NOMO-1 treated with dmso at 0.1 percent for 144 hours (cell line): Measurements from ENCODE around the gene IFNLR1.

Experiments used
- DNase-seq: peaks from one replicate; lab custom pipeline; 2025; ENCODE audit not compliant: unreplicated experiment; lab: John Stamatoyannopoulos, UW

IFNLR1 gene

GRCh38 chr1:24150234-24151174 is 36.6 kb downstream of the IFNLR1 start:
- DNase-seq = peak; percentile 50

- peak; percentile 18 for DNase-seq
Observed at GRCh38 chr1:24149866-24150233, 37.2 kb downstream of the IFNLR1 start.

GRCh38 chr1:24147816-24148215 is 39.3 kb downstream of the IFNLR1 start:
- DNase-seq = no peak

- no peak for DNase-seq
Observed at GRCh38 chr1:24147194-24147593, 39.9 kb downstream of the IFNLR1 start.

- DNase-seq = no peak
Observed at GRCh38 chr1:24142546-24143534, 44.2 kb downstream of the IFNLR1 start, which contains the start of gene IL22RA1. IL22RA1 (minus strand) TSS chr1:24143140; CDS start chr1:24143082, 58 bp downstream.

GRCh38 chr1:24141311-24141997 is 45.6 kb downstream of the IFNLR1 start:
- DNase-seq = no peak

GRCh38 chr1:24140741-24141181 is 46.3 kb downstream of the IFNLR1 start:
- DNase-seq = no peak

GRCh38 chr1:24139841-24140425 is 47.2 kb downstream of the IFNLR1 start:
- DNase-seq = no peak

GRCh38 chr1:24139222-24139489 is 47.9 kb downstream of the IFNLR1 start:
- DNase-seq = no peak

GRCh38 chr1:24138476-24139221 is 48.4 kb downstream of the IFNLR1 start:
- DNase-seq = no peak

- DNase-seq = no peak
Observed at GRCh38 chr1:24136956-24137539, 50.0 kb downstream of the IFNLR1 start.

- no peak for DNase-seq
Observed at GRCh38 chr1:24134376-24134775, 52.7 kb downstream of the IFNLR1 start.

- DNase-seq = no peak
Observed at GRCh38 chr1:24133819-24134218, 53.3 kb downstream of the IFNLR1 start.

GRCh38 chr1:24130385-24130784 is 56.7 kb downstream of the IFNLR1 start:
- no peak for DNase-seq

GRCh38 chr1:24127801-24128363 is 59.2 kb downstream of the IFNLR1 start:
- DNase-seq = no peak

- DNase-seq = no peak
Observed at GRCh38 chr1:24127134-24127800, 59.8 kb downstream of the IFNLR1 start.

- DNase-seq = no peak
Observed at GRCh38 chr1:24126672-24127023, 60.4 kb downstream of the IFNLR1 start.

- DNase-seq = no peak
Observed at GRCh38 chr1:24126018-24126671, 60.9 kb downstream of the IFNLR1 start.
